Loucy (cell line): ENCODE measurements around the gene TCF19.

Experiments used
- CTCF ChIP-seq: fragments of 200-600 bp; sonication (generic); conservative IDR thresholded peaks from 2 replicates; pipeline ENCODE4 v1.5.1; 2014; ENCODE audit warnings: mild to moderate bottlenecking, antibody characterized with exemption, low read length
- EZH2phosphoT487 ChIP-seq: fragments of 200-600 bp; IDR thresholded peaks from 2 replicates; pipeline ENCODE4 v1.6.1; 2018; ENCODE audit warnings: antibody characterized with exemption, mild to moderate bottlenecking, moderate library complexity, borderline replicate concordance

DNA sequence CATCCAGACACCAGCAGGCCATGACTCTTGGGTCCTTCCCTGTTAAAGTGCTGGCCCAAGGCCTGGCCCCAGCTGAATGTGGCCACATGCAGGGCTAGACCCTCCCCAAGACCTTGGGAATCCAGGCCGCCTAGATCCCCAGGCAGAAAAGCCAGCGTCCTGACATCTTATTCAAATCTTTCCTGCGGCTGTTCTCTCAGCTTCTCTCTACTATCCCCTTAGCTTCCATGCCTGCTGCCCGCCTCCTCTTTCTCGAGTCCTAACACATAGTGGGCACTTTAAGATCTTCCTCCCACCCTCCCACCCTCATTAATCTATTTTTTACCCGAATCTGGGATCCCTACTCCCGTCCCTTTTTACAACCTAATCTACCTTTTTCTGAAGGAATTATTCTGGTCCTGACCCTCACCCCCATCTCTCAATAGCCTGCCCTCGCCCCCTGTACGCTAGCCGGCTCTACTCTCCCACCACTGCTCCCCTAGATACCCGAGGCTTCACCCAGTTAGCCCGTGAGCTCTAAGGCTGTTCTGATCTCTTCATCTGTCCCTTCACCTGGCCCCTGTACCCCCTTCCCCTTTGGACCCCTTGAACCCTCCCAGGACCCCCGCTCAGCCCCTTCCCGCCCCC is 763 bp upstream of the TCF19 start, which contains the start of gene CCHCR1:
- TF ChIP-seq CTCF (no peak), EZH2phosphoT487 (no peak)
